DOHH2 (cell line): ENCODE data around the gene FRAS1.

Experiments used
- EZH2phosphoT487 ChIP-seq: fragments of 200-600 bp; sonication (generic); IDR thresholded peaks from 2 replicates; pipeline ENCODE4 v1.6.1; 2017; ENCODE audit warnings: borderline replicate concordance, mild to moderate bottlenecking, antibody characterized with exemption, low read length, moderate library complexity, mixed read lengths
- TF ChIP-seq, protein P1 (sequence below): fragments of 200-600 bp; sonication (generic); IDR thresholded peaks from one replicate; pipeline ENCODE4 v1.5.1; 2014; ENCODE audit warnings: antibody characterized with exemption, mild to moderate bottlenecking, low read depth, low read length; ENCODE audit not compliant: poor library complexity, severe bottlenecking

DNA sequence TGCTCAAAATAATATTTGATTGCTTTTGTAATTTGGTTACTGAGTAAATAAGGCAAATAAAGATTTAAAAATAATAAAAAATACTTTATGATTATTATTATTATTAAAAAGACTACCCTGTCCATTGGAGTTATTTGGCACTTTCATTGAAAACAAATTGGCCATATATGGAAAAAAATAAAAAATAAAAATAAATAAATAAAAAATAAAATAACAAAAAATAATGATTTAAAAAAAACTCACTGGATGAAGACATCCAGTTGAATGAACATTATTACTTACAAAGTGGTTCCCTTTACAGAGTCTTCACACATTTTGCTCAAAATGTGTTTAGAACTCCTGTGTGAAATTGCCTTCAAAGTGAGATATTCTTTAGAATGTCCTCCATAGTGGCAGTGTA is 353.1 kb downstream of the FRAS1 start:
- TF ChIP-seq, protein P1, sequence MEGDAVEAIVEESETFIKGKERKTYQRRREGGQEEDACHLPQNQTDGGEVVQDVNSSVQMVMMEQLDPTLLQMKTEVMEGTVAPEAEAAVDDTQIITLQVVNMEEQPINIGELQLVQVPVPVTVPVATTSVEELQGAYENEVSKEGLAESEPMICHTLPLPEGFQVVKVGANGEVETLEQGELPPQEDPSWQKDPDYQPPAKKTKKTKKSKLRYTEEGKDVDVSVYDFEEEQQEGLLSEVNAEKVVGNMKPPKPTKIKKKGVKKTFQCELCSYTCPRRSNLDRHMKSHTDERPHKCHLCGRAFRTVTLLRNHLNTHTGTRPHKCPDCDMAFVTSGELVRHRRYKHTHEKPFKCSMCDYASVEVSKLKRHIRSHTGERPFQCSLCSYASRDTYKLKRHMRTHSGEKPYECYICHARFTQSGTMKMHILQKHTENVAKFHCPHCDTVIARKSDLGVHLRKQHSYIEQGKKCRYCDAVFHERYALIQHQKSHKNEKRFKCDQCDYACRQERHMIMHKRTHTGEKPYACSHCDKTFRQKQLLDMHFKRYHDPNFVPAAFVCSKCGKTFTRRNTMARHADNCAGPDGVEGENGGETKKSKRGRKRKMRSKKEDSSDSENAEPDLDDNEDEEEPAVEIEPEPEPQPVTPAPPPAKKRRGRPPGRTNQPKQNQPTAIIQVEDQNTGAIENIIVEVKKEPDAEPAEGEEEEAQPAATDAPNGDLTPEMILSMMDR, result no peak
- no peak for TF ChIP-seq EZH2phosphoT487
